NCI-H526 treated with DMSO at 0.1 percent for 48 hours (cell line): ENCODE measurements around the gene NOPCHAP1.

Experiments used
- DNase-seq: peaks from one replicate; lab custom pipeline; 2025; lab: John Stamatoyannopoulos, UW

The NOPCHAP1 gene

GRCh38 chr12:105020241-105020962 lies 34.3 kb downstream of the NOPCHAP1 start:
- DNase-seq = no peak

DNA sequence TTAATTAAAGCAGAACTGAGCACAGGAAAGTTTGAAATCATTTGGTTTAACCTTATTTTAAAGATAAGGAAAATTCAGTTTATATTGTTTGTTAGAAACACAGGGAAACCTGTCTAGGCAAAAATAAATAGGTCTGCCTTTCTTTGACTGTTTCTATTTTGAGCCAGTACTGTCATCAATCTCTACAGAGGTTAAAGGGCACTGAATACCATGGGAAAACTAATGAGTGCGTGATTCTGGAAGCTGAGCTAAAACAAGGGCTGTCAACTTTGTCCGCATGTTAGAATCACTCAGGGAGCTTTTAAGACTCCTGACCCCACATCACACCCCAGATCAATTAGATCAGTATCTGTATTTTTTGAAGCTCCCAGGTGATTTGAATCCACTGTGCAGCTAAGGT lies 38.8 kb downstream of the NOPCHAP1 start:
- DNase-seq = no peak

- no peak for DNase-seq
These were observed 39.8 kb downstream of the NOPCHAP1 start for GRCh38 chr12:105025890-105026289.

GRCh38 chr12:105026411-105026810 lies 40.3 kb downstream of the NOPCHAP1 start:
- no peak for DNase-seq

DNA sequence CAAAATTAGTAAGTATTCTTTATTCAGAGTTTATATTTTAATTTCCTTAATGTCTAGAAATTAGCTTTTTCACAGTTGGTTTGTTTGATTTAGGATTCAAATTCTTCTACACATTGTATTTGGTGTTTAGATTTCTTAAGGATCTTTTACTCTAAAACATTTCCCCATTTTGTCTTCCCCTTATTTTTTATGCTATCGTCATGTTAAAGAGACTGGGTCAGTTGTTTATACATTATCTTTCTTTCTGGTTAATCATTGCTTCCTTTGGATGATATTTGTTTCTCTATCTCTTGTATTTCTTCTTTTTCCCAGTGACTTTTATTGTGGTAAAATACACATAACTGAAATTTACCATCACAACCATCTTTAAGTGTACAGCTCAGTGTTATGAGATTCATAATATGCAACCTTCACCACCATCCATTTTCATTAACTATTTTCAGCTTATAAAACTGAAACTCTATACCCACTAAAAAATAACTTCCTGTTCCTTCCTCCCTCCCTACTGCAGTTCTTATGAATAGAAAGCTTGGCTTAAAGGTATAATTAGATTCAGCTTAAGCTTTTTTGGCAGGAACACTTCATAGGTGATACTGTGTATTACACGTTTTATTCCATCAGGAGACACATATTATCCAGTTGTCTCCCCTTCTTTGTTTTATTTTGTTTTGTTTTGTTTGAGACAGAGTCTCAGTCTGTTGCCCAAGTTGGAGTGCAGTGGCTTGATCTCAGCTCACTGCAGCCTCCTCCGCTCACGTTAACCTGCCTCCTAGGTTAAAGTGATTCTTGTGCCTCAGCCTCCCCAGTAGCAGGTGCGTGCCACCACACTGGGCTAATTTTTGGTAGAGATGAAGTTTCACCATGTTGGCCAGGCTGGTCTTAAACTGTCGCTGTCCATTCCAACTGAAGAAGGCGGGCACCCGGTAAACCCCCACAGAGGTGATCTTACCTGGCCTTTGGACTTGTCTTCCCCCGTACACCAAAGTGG lies 45.0 kb downstream of the NOPCHAP1 start:
- no peak for DNase-seq

- DNase-seq = no peak
These were observed 46.7 kb downstream of the NOPCHAP1 start for GRCh38 chr12:105032703-105033357.

DNA sequence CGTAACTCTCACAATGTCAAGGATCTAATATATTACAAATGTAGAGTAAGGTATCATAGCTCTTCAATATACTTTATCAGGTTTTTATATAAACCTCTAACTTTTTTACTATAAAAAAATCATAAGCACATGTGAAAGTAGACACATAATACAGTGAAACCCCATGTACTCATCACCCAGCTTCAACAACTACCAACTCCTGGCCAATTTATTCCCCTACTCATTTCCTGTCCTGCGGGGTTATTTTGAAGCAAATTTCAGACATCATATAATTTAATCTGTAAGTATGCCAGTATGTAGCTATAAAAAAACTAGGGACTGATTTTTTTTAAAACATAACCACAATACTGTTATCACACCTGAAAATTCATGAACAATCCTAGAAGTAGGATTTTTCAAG lies 47.7 kb downstream of the NOPCHAP1 start:
- DNase-seq = no peak
